HG02840 (cell line): ENCODE data around the gene ACSF2.
"Not testable (repeated sequence)": the region's sequence is repeated elsewhere in the genome, so short reads cannot be mapped to it uniquely, and the experiment has no call there.

Experiments
- ATAC-seq: cut with Tn5 transposase; IDR thresholded peaks from one replicate; pipeline ENCODE4 v1.9.1; 2021; ENCODE audit warnings: mild to moderate bottlenecking, moderate library complexity, moderate number of reproducible peaks; ENCODE audit not compliant: unreplicated experiment, low FRiP score

Gene ACSF2

GRCh38 chr17:50425682-50426471, at the start of gene ACSF2:
Gene ACSF2 (plus strand): TSS chr17:50426218. CDS start chr17:50426262, 44 bp downstream.
- ATAC-seq = peak; percentile 52

- ATAC-seq = no peak
These were observed 46.5 kb upstream of the ACSF2 start for GRCh38 chr17:50379351-50380132.

GRCh38 chr17:50380369-50381259, 45.4 kb upstream of the ACSF2 start:
- no peak for ATAC-seq

- no peak for ATAC-seq
These were observed 44.7 kb upstream of the ACSF2 start for GRCh38 chr17:50381260-50381815.

GRCh38 chr17:50381920-50382319, 44.1 kb upstream of the ACSF2 start:
- ATAC-seq = no peak

- ATAC-seq = no peak
These were observed 43.1 kb upstream of the ACSF2 start for GRCh38 chr17:50382931-50383330.

GRCh38 chr17:50386510-50386909, 39.5 kb upstream of the ACSF2 start:
- ATAC-seq = no peak

- ATAC-seq = no peak
These were observed 37.3 kb upstream of the ACSF2 start for GRCh38 chr17:50388728-50389127.

- ATAC-seq = no peak
These were observed 36.5 kb upstream of the ACSF2 start for GRCh38 chr17:50389534-50389933.

GRCh38 chr17:50392621-50393020, 33.4 kb upstream of the ACSF2 start:
- no peak for ATAC-seq

GRCh38 chr17:50393700-50394099, 32.3 kb upstream of the ACSF2 start:
- no peak for ATAC-seq

- ATAC-seq = no peak
These were observed 31.3 kb upstream of the ACSF2 start for GRCh38 chr17:50394711-50395110.

- no peak for ATAC-seq
These were observed 29.5 kb upstream of the ACSF2 start for GRCh38 chr17:50396261-50397110.

- peak; percentile 94 for ATAC-seq
These were observed 28.7 kb upstream of the ACSF2 start, which contains the start of gene LRRC59 for GRCh38 chr17:50397111-50397918. Gene LRRC59 (minus strand): TSS chr17:50397523. CDS start chr17:50397317, 206 bp downstream.

- ATAC-seq = no peak
These were observed 28.1 kb upstream of the ACSF2 start for GRCh38 chr17:50397919-50398285.

GRCh38 chr17:50398672-50399071, 27.3 kb upstream of the ACSF2 start:
- ATAC-seq = not testable (repeated sequence)

GRCh38 chr17:50399591-50399990, 26.4 kb upstream of the ACSF2 start:
- ATAC-seq = not testable (repeated sequence)

- ATAC-seq = not testable (repeated sequence)
These were observed 20.7 kb upstream of the ACSF2 start for GRCh38 chr17:50405351-50405750.

GRCh38 chr17:50406578-50406977, 19.4 kb upstream of the ACSF2 start:
- ATAC-seq = no peak
